IMR-90 (cell line): ENCODE data around the gene RAD51AP1. TPM values are rescaled to one million over a fixed set of nuclear protein-coding genes. Genes with fewer than 3 reads are reported as not detected.

Experiments used
- ATAC-seq: fragments of 200-7000 bp; cut with Tn5 transposase; 2 replicates; pipeline ENCODE4 v1.9.1; 2020; ENCODE audit warnings: low read depth, mild to moderate bottlenecking, moderate library complexity
- BruUV-seq: library from RNA; stranded (reverse); fragments of 400-500 nt; replicated peaks from 2 replicates; lab custom pipeline; 2021; lab: Mats Ljungman, UMichigan
- CTCF ChIA-PET: fragments of 300-600 bp; formaldehyde crosslinking; extraction: SDS; loops from one replicate; lab custom pipeline; 2021; ENCODE audit warnings: antibody characterized with exemption; lab: Yijun Ruan, JAX
- POLR2A ChIA-PET: fragments of 300-600 bp; sonication (Branson Sonifier 250); formaldehyde crosslinking; loops from one replicate; lab custom pipeline; 2022; ENCODE audit warnings: antibody characterized with exemption; ENCODE audit not compliant: unreplicated experiment; lab: Charles Lee
- DNase-seq: peaks from one replicate; pipeline ENCODE4 v3.0.0; 2013
- H2AFZ ChIP-seq: replicated peaks from 2 replicates; pipeline ENCODE3; 2013; ENCODE audit warnings: low read length, mild to moderate bottlenecking; ENCODE audit not compliant: poor library complexity
- H2AK5ac ChIP-seq: 2 replicates; pipeline ENCODE4 v1.6.1; 2013; ENCODE audit warnings: low read depth, low read length, inconsistent platforms
- H2AK9ac ChIP-seq: replicated peaks from 2 replicates; pipeline ENCODE3; 2013; ENCODE audit warnings: mild to moderate bottlenecking, low read depth, low read length, moderate library complexity; ENCODE audit not compliant: poor library complexity
- H2BK120ac ChIP-seq: 2 replicates; pipeline ENCODE4 v1.6.1; 2013; ENCODE audit warnings: low read depth, low read length, inconsistent platforms
- H2BK15ac ChIP-seq: 3 replicates; pipeline ENCODE4 v1.6.1; 2013; ENCODE audit warnings: low read depth, low read length, inconsistent platforms
- H2BK20ac ChIP-seq: 2 replicates; pipeline ENCODE4 v1.6.1; 2013; ENCODE audit warnings: low read depth, mild to moderate bottlenecking, inconsistent platforms, low read length, moderate library complexity
- H2BK5ac ChIP-seq: 2 replicates; pipeline ENCODE4 v1.6.1; 2013; ENCODE audit warnings: mild to moderate bottlenecking, low read depth, low read length, inconsistent platforms; ENCODE audit not compliant: poor library complexity, severe bottlenecking
- H3K14ac ChIP-seq: replicated peaks from 2 replicates; pipeline ENCODE4 v1.6.1; 2013; ENCODE audit warnings: low read depth, low read length, inconsistent platforms
- H3K18ac ChIP-seq: 2 replicates; pipeline ENCODE4 v1.6.1; 2013; ENCODE audit warnings: low read depth, low read length, control low read depth
- H3K23ac ChIP-seq: 2 replicates; pipeline ENCODE4 v1.6.1; 2013; ENCODE audit warnings: low read depth, low read length, inconsistent platforms
- H3K27ac ChIP-seq: 2 replicates; pipeline ENCODE4 v1.5.1; 2013; ENCODE audit warnings: mild to moderate bottlenecking, control low read depth, low read length; ENCODE audit not compliant: insufficient read depth
- H3K27me3 ChIP-seq: 2 replicates; pipeline ENCODE4 v1.6.1; 2013; ENCODE audit warnings: low read length; ENCODE audit not compliant: control insufficient read depth, insufficient read depth
- H3K36me3 ChIP-seq: 2 replicates; pipeline ENCODE4 v1.6.1; 2013; ENCODE audit warnings: low read length, mixed read lengths; ENCODE audit not compliant: control insufficient read depth, insufficient read depth
- H3K4ac ChIP-seq: 2 replicates; pipeline ENCODE4 v1.6.1; 2013; ENCODE audit warnings: low read depth, low read length, inconsistent platforms
- H3K4me1 ChIP-seq: 2 replicates; pipeline ENCODE4 v1.6.1; 2013; ENCODE audit warnings: low read length, mixed read lengths; ENCODE audit not compliant: control insufficient read depth, insufficient read depth
- H3K4me2 ChIP-seq: 2 replicates; pipeline ENCODE4 v1.6.1; 2013; ENCODE audit warnings: low read depth, mild to moderate bottlenecking, control low read depth, low read length, moderate library complexity
- H3K4me3 ChIP-seq: 2 replicates; pipeline ENCODE4 v1.5.1; 2013; ENCODE audit warnings: low read depth, mild to moderate bottlenecking, control low read depth, low read length, moderate library complexity; ENCODE audit not compliant: insufficient read depth
- H3K56ac ChIP-seq: 2 replicates; pipeline ENCODE4 v1.6.1; 2013; ENCODE audit warnings: low read length, inconsistent platforms; ENCODE audit not compliant: insufficient read depth; ENCODE audit errors: extremely low read depth
- H3K79me1 ChIP-seq, 2 experiments: 2 replicates each; pipeline ENCODE4 v1.6.1; 2013; ENCODE audit warnings: low read length in 2 of 2, inconsistent platforms in 1 of 2, low read depth in 1 of 2
- H3K9ac ChIP-seq: 2 replicates; pipeline ENCODE4 v1.6.1; 2013; ENCODE audit warnings: low read depth, low read length, control low read depth
- H3K9me1 ChIP-seq: 2 replicates; pipeline ENCODE4 v1.6.1; 2013; ENCODE audit warnings: low read length, inconsistent platforms; ENCODE audit not compliant: insufficient read depth
- H3K9me3 ChIP-seq: 2 replicates; pipeline ENCODE4 v1.6.1; 2013; ENCODE audit warnings: low read length; ENCODE audit not compliant: control insufficient read depth, insufficient read depth
- H4K20me1 ChIP-seq: 2 replicates; pipeline ENCODE4 v1.6.1; 2013; ENCODE audit warnings: low read length, inconsistent platforms; ENCODE audit not compliant: insufficient read depth
- H4K5ac ChIP-seq: 2 replicates; pipeline ENCODE4 v1.6.1; 2013; ENCODE audit warnings: mild to moderate bottlenecking, low read depth, low read length, control low read depth
- H4K8ac ChIP-seq, 2 experiments: 2 replicates each; pipeline ENCODE4 v1.6.1; 2013; ENCODE audit warnings: low read depth in 2 of 2, low read length in 2 of 2, control low read depth in 1 of 2, inconsistent platforms in 1 of 2
- H4K91ac ChIP-seq: 2 replicates; pipeline ENCODE4 v1.6.1; 2013; ENCODE audit warnings: low read depth, low read length, inconsistent platforms; ENCODE audit not compliant: insufficient read depth
- BHLHE40 ChIP-seq: fragments of 150-350 bp; IDR thresholded peaks from 2 replicates; pipeline ENCODE4 v1.6.1; 2016; ENCODE audit warnings: mild to moderate bottlenecking, low read depth, low read length
- CHD1 ChIP-seq: IDR thresholded peaks from 2 replicates; pipeline ENCODE4 v1.6.1; 2012; ENCODE audit warnings: low read depth, low read length, improper control_type of control experiment
- CTCF ChIP-seq: conservative IDR thresholded peaks from 2 replicates; pipeline ENCODE4 v1.5.1; 2012; ENCODE audit warnings: mild to moderate bottlenecking, low read depth, low read length, improper control_type of control experiment
- FOS ChIP-seq: fragments of 150-350 bp; IDR thresholded peaks from 2 replicates; pipeline ENCODE4 v1.6.1; 2016; ENCODE audit warnings: low read depth, low read length
- MAFK ChIP-seq: IDR thresholded peaks from 2 replicates; pipeline ENCODE4 v1.6.1; 2012; ENCODE audit warnings: low read depth, low read length, improper control_type of control experiment
- MXI1 ChIP-seq: IDR thresholded peaks from 2 replicates; pipeline ENCODE4 v1.6.1; 2012; ENCODE audit warnings: low read depth, mild to moderate bottlenecking, low read length, moderate library complexity, borderline replicate concordance
- RAD21 ChIP-seq: IDR thresholded peaks from 2 replicates; pipeline ENCODE4 v1.6.1; 2012; ENCODE audit warnings: low read length, improper control_type of control experiment
- RCOR1 ChIP-seq: IDR thresholded peaks from 2 replicates; pipeline ENCODE4 v1.6.1; 2012; ENCODE audit warnings: mild to moderate bottlenecking, low read length, improper control_type of control experiment; ENCODE audit not compliant: insufficient replicate concordance
- SMC3 ChIP-seq: fragments of 150-350 bp; IDR thresholded peaks from 2 replicates; pipeline ENCODE4 v1.6.1; 2016; ENCODE audit warnings: low read depth, mild to moderate bottlenecking, antibody characterized with exemption, low read length, moderate library complexity
- WGBS, 2 experiments: methylation state at CpG; one replicate each; pipeline versions ENCODE4 v1.1.5 to v1.1.7; 2013; ENCODE audit warnings: missing lambda C conversion rate in 2 of 2; ENCODE audit not compliant: insufficient read length in 1 of 2; ENCODE audit errors: extremely low coverage in 2 of 2; 5-methylcytosine and 5-hydroxymethylcytosine counted together
- dilution Hi-C: fragments of 300-500 bp; cut with HindIII; formaldehyde crosslinking; loops from one replicate; pipeline ENCODE4 v1.14.3; 2018; ENCODE audit warnings: low sequenced_read_pairs; ENCODE audit not compliant: unreplicated experiment
- in situ Hi-C: fragments of 300-500 bp; cut with MboI; formaldehyde crosslinking; loops from 3 replicates; pipeline ENCODE4 v1.14.3; 2019; ENCODE audit warnings: low sequenced_read_pairs, inconsistent platforms, mixed read lengths
- intact Hi-C: fragments of 100-400 bp; cut with micrococcal nuclease; formaldehyde crosslinking; loops from 2 replicates; pipeline ENCODE4 v1.10.0; 2022
- polyA plus RNA-seq, 3 experiments: library from polyadenylated mRNA; depleted of rRNA; stranded (reverse); fragments of >200 nt; gene quantifications; 2 replicates each; pipeline ENCODE4 v1.2.3, GENCODE V29; 2012; ENCODE audit warnings: low replicate concordance in 1 of 3
- total RNA-seq: library from RNA; depleted of rRNA; stranded (reverse); fragments of >200 nt; gene quantifications from 2 replicates; pipeline ENCODE4 v1.2.3, GENCODE V29; 2012
- TF ChIP-seq, protein P1 (sequence below): fragments of 150-350 bp; IDR thresholded peaks from 2 replicates; pipeline ENCODE4 v1.6.1; 2016; ENCODE audit warnings: low read depth, mild to moderate bottlenecking, low read length, moderate library complexity, borderline replicate concordance

RAD51AP1 gene
- total and polyA plus RNA-seq, 2 of the 4 experiments (the other 2 are of a cell fraction) = 6.5 to 10.2 TPM

DNA sequence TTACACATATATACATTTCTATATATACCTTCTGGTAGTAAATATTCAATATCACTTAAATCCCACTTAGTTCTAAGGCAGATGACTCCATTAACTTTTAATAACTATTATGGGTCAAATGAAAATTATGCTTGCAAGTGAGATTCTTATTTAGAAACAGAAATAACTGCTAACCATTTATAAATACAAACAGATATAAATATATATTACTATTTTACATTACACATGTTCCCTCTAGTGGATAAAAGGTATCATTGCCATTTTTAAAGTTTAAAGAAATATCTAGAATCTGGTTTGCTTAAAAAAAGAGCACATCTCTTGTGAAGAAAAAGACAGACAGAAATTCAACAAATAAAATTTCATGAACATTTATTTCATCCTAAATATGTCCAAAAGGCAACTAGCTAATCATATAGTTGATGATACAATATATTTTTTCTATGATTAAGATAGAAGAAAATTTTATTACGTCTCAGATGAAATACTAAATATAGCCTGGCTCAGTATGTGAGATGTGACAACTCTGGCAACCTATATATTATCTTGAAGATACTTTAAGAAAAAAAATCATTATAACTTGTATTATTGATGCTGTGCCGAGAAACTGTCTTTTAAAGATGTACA, 11.7 kb upstream of the RAD51AP1 start:
- in situ Hi-C loops (no loop called here), intact Hi-C loops (loop anchor here (1.0 to 10.0 kb wide), 5 partner anchors 106 to 642 kb away; no protein-coding TSS in a partner anchor), dilution Hi-C loops (no loop called here)
- peak; percentile 16 for DNase-seq
- Histone ChIP-seq H2BK5ac (no peak overlapping the region), H3K4me3 (no peak overlapping the region), H4K20me1 (no peaks in the 10 kb centered on the region), H3K9ac (no peak overlapping the region), H4K91ac (no peak overlapping the region), H4K5ac (no peak overlapping the region), H3K18ac (no peak overlapping the region), H3K23ac (no peak overlapping the region), H3K4me1 (no peaks in the 10 kb centered on the region), H3K4me2 (no peak overlapping the region), H3K27ac (no peak overlapping the region), H2BK15ac (no peak overlapping the region), H2AK9ac (no peak overlapping the region), H3K14ac (no peak overlapping the region), H3K27me3 (no peaks in the 10 kb centered on the region), H2BK120ac (no peak overlapping the region), H2AFZ (no peak overlapping the region), H2AK5ac (no peak overlapping the region), H2BK20ac (no peak overlapping the region), H3K36me3 (peaks cover 2% of the 10 kb centered on the region), H3K56ac (no peak overlapping the region), H3K79me1 (peaks cover 0 to 7% of the 10 kb centered on the region in 2 experiments; a peak in 2 of 4 replicates), H4K8ac (no peak overlapping the region), H3K4ac (no peak overlapping the region), H3K9me3 (no peaks in the 10 kb centered on the region), H3K9me1 (no peaks in the 10 kb centered on the region)
- ChIA-PET CTCF (interaction anchor here (1.4 kb wide), 1 partner anchor 106 kb away, joined by 4 read pairs; no protein-coding TSS in a partner anchor), POLR2A (no interaction called here)
- TF ChIP-seq MXI1 (no peak), RCOR1 (no peak), CHD1 (no peak), RAD21 (peak; percentile 36), MAFK (no peak), SMC3 (peak; percentile 49; the same call in 1 of the 2 replicates), FOS (no peak), BHLHE40 (no peak), CTCF (peak; percentile 52)
- TF ChIP-seq, protein P1, sequence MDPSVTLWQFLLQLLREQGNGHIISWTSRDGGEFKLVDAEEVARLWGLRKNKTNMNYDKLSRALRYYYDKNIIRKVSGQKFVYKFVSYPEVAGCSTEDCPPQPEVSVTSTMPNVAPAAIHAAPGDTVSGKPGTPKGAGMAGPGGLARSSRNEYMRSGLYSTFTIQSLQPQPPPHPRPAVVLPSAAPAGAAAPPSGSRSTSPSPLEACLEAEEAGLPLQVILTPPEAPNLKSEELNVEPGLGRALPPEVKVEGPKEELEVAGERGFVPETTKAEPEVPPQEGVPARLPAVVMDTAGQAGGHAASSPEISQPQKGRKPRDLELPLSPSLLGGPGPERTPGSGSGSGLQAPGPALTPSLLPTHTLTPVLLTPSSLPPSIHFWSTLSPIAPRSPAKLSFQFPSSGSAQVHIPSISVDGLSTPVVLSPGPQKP = no peak
- BruUV-seq = no TSS peak
- no peak for ATAC-seq
- no CpG with 5 or more reads among the region's 2 CpGs for WGBS, 2 experiments
